Measurements from ENCODE around the gene ARTN. TPM values are rescaled to one million over a fixed set of nuclear protein-coding genes. Genes with fewer than 3 reads are reported as not detected.
A peak's percentile ranks its signal among the peaks of the same experiment; 100 is the strongest.

The ARTN gene
- total RNA-seq, 1 donor = 0.27 TPM

DNA sequence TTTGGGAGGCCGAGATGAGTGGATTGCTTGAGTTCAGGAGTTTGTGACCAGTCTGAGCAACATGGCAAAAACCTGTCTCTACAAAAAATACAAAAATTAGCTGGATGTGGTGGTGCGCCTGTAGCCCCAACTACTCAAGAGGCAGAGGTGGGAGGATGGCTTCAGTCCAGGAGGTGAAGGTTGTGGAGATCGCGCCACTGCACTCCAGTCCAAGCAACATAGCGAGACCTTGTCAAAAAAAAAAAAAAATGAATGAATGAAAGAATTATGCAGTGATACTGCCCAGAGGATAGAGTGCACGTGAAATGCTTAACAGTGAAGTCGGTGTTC is 35.8 kb downstream of the ARTN start:
- DNase-seq (ENCODE audit: low read depth in 2 of 3, low spot score in 2 of 3) = no peak

- DNase-seq (ENCODE audit: low read depth in 2 of 3, low spot score in 2 of 3) = peak; percentile 76 to 98 (median 96)
Measured at GRCh38 chr1:43969746-43970466, 36.3 kb downstream of the ARTN start, which contains the start of gene DPH2. TSS of gene DPH2 (plus strand) at chr1:43970010. CDS start at chr1:43970176, 166 bp downstream.

DNA sequence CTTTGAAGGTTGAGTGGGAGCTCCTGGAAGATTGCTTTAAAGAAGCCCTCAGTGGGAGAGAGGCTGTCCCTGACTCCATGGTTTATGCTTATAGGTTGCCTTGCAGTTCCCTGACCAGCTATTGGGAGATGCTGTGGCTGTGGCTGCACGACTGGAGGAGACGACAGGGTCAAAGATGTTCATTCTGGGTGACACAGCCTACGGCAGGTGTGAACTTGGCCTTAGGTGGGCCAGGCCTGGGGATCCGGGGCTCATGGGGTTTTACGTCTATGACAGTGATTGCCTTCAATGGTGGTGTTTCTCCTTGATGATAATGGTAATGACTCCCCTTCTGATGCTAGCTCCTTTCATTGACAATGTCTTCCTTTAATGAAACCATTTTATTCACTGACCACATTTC is 36.9 kb downstream of the ARTN start:
- DNase-seq (ENCODE audit: low read depth in 2 of 3, low spot score in 2 of 3) = no peak

GRCh38 chr1:43970911-43971310 is 37.3 kb downstream of the ARTN start:
- no peak for DNase-seq (ENCODE audit: low read depth in 2 of 3, low spot score in 2 of 3)

DNA sequence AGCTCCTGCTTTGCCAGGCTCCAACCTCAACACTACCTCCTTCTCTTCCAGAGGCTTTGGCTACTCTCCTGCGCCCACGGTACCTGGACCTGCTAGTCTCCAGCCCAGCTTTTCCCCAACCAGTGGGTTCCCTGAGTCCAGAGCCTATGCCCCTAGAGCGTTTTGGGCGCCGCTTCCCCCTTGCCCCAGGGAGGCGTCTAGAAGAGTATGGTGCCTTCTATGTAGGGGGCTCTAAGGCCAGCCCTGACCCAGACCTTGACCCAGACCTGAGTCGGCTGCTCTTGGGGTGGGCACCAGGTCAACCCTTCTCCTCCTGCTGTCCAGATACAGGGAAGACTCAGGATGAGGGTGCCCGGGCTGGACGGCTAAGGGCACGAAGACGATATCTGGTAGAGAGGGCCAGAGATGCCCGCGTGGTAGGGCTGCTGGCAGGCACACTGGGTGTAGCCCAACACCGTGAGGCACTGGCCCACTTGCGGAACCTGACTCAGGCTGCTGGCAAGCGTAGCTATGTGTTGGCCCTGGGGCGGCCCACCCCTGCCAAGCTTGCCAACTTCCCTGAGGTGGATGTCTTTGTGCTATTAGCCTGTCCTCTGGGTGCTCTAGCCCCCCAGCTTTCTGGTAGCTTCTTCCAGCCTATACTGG is 37.9 kb downstream of the ARTN start:
- no peak for DNase-seq (ENCODE audit: low read depth in 2 of 3, low spot score in 2 of 3)

GRCh38 chr1:43973981-43974442 is 40.4 kb downstream of the ARTN start:
- peak in 1 of 3 donors; percentile 48 for DNase-seq (ENCODE audit: low read depth in 2 of 3, low spot score in 2 of 3)

- peak; percentile 82 to 94 (median 92) for DNase-seq (ENCODE audit: low read depth in 2 of 3, low spot score in 2 of 3)
Measured at GRCh38 chr1:43974443-43975248, 41.0 kb downstream of the ARTN start, which contains the start of gene ATP6V0B. TSS of gene ATP6V0B (plus strand) at chr1:43974960. CDS start at chr1:43975041, 81 bp downstream.

DNA sequence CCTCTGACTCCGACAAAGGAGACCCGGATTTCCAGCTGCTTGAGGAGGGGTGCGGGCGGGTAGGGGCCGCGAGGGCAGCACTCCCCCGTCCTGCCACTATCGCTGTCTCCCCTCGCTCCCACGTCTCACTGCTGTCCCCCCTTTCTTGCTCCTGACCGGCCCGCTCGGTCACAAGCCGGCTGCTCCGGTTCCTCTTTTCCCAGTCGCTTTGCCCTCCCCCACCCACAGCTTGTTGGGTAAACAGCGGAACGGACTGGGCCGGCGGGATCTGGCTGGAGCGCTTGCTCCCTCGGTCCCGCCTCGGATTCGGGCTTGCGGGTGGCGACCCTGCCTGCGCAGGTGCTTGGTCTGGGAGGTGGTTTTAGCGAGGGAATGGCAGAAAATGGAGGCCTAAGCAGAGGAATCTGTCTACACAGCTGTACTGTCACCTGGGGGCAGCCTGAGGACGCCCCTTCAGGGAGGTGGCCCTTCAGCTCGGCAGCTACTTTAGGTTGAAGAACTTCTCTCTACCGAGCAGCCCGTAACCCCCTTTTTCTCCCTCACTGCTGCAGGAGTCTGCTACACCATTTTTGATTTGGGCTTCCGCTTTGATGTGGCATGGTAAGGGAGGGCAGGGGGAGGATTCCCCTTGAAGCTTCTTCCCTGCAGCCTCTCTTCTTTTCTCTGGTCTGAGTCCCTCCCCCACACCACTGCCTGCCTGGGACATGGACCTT is 41.8 kb downstream of the ARTN start:
- peak in 2 of 3 donors; percentile 57 to 64 for DNase-seq (ENCODE audit: low read depth in 2 of 3, low spot score in 2 of 3)

GRCh38 chr1:43976045-43976444 is 42.4 kb downstream of the ARTN start:
- DNase-seq (ENCODE audit: low read depth in 2 of 3, low spot score in 2 of 3) = no peak

DNA sequence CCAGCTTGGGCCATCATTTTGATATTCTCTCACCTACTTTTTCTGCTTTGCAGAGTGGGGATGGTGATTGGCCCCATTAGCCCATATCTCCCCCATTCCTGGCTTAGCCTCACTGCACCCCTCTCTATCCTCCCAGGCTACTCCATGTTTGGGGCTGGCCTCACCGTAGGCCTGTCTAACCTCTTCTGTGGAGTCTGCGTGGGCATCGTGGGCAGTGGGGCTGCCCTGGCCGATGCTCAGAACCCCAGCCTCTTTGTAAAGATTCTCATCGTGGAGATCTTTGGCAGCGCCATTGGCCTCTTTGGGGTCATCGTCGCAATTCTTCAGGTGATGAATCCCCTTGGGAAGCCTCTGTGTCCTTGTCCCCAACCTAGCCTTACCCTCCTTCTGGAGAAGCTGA is 43.3 kb downstream of the ARTN start:
- DNase-seq (ENCODE audit: low read depth in 2 of 3, low spot score in 2 of 3) = no peak

DNA sequence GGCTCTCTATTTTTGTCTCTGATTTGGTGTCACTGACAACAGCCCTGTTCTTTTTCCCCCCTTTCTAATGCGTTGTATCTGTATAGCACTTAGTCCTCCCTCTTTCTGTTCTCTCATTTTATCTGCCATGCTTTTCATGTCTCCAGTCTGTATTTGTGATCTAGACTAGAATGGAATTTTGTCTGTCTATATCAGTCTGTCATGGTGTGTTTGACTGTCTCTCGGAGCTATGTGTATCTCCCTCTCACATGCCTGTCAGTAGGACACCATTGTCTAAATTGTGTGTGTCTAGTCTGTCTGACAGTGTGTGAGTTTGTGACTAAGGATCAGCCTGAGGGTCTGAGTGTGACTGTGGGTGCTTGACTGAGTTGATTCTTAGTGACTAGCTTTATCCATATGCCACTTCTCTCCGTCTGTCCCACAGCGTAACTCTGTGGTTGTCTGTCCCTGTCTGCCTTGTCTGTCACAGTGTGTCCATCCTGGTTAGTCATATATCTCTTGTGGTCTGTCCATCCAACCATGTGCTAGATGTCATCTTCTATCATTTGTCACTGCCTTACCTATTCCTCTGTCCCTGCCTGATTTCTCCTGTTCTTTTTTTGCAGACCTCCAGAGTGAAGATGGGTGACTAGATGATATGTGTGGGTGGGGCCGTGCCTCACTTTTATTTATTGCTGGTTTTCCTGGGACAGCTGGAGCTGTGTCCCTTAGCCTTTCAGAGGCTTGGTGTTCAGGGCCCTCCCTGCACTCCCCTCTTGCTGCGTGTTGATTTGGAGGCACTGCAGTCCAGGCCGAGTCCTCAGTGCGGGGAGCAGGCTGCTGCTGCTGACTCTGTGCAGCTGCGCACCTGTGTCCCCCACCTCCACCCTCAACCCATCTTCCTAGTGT is 44.0 kb downstream of the ARTN start:
- DNase-seq (ENCODE audit: low read depth in 2 of 3, low spot score in 2 of 3) = no peak

DNA sequence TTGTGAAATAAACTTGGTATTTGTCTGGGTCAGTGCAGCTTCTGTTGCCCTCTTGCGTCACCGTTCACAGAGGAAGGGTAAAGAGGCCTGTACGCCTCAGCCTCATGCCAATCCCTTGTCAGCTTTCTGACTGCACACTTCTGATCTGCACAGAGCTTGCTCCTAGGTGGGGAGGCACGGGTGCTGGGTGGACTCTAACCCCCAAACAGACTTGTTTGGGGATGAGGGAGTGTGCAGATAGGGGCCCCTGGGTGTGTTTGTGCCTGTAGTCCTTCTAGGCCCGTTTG is 44.6 kb downstream of the ARTN start:
- no peak for DNase-seq (ENCODE audit: low read depth in 2 of 3, low spot score in 2 of 3)

DNA sequence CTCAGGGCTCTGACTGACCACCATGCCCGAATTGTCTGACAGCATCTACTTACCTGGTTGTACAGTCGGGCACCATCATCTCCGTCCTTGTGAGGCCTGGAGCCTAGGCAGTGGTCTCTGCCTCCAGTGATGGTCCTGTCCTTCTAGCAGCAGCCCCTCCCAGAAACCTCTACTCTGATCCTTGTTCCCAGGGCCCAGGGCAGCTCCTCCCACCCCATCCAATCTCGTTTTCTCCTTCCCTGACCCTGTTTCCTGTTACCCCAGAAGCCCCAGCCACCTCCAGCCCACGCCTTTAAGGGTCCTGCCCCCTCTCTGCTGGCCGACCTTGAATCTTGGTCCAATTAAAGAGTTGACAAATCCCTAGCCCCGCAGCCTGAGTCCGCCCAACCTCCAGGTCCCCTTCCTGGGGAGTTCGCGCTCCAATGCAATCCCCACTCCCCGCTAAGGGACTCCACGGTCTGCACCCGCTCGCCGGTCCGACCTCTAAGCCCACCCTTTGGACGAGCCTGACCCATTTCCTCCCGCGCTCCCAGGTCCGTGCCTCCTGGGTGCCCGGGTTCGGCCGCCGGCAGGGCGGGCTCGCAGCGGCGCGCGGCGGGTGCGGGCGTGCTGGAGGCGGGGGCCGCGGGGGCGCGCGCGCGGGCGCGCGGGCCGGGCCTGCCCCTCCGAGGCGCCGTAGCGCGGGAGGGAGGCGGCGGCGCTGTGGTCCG is 45.1 kb downstream of the ARTN start, which contains the start of gene B4GALT2:
TSS of gene B4GALT2 (plus strand) at position 660 of the 710 bp plus-strand sequence. CDS start 1,951 bp downstream, outside the sequence.
- no peak for DNase-seq (ENCODE audit: low read depth in 2 of 3, low spot score in 2 of 3)

GRCh38 chr1:43979261-43979527 is 45.6 kb downstream of the ARTN start:
- no peak for DNase-seq (ENCODE audit: low read depth in 2 of 3, low spot score in 2 of 3)

DNA sequence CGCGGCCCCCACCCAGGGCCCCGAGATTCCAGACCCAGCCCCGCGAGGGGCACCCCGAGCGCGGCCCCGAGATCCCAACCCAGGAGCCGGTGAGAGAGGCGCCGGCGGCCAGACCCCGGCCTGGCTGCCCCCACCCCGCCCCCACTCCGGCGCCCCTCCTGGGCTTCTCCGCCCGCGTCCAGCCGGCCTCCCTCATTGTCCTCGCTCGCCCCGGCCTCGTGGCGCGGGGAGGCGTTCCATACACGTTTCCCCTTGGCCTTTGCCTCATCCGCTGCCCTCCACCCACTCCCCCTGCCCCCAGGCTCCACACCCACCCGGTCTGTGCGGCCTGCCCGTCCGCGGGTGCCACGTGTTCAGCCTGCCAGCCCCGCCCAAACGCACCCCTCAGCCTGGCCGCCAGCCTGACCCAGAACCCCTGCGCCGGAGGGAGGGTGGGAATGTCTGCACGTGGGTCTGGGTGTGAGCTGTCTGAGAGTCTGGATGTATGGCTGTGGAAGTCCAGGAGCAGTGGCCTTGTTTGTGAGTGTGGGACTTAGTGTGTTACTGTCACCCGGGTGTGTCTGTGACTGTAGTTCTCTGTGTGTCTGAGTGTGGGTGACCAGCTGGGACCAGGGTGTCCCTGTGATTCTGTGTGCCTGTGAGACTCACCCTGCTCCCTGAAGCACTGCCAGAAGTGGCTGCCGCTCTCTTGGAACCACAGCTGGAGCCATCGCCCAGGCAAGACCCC is 46.1 kb downstream of the ARTN start:
- DNase-seq (ENCODE audit: low read depth in 2 of 3, low spot score in 2 of 3) = no peak

GRCh38 chr1:43980255-43981134 is 46.9 kb downstream of the ARTN start:
- DNase-seq (ENCODE audit: low read depth in 2 of 3, low spot score in 2 of 3) = no peak

DNA sequence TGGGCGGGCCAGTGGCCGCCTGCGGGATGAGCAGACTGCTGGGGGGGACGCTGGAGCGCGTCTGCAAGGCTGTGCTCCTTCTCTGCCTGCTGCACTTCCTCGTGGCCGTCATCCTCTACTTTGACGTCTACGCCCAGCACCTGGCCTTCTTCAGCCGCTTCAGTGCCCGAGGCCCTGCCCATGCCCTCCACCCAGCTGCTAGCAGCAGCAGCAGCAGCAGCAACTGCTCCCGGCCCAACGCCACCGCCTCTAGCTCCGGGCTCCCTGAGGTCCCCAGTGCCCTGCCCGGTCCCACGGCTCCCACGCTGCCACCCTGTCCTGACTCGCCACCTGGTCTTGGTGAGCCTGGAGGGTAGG is 47.5 kb downstream of the ARTN start:
- no peak for DNase-seq (ENCODE audit: low read depth in 2 of 3, low spot score in 2 of 3)

DNA sequence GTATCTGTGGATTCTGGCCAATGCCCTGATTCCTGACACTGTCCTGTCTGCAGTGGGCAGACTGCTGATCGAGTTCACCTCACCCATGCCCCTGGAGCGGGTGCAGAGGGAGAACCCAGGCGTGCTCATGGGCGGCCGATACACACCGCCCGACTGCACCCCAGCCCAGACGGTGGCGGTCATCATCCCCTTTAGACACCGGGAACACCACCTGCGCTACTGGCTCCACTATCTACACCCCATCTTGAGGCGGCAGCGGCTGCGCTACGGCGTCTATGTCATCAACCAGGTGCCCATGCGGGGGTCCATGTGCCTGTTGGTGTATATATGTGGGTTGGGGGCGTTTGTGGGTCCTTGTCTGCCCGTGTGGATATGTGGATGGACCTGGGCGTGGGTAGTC is 48.0 kb downstream of the ARTN start:
- no peak for DNase-seq (ENCODE audit: low read depth in 2 of 3, low spot score in 2 of 3)
